ENCODE results near the gene SASH3.

The SASH3 gene

DNA sequence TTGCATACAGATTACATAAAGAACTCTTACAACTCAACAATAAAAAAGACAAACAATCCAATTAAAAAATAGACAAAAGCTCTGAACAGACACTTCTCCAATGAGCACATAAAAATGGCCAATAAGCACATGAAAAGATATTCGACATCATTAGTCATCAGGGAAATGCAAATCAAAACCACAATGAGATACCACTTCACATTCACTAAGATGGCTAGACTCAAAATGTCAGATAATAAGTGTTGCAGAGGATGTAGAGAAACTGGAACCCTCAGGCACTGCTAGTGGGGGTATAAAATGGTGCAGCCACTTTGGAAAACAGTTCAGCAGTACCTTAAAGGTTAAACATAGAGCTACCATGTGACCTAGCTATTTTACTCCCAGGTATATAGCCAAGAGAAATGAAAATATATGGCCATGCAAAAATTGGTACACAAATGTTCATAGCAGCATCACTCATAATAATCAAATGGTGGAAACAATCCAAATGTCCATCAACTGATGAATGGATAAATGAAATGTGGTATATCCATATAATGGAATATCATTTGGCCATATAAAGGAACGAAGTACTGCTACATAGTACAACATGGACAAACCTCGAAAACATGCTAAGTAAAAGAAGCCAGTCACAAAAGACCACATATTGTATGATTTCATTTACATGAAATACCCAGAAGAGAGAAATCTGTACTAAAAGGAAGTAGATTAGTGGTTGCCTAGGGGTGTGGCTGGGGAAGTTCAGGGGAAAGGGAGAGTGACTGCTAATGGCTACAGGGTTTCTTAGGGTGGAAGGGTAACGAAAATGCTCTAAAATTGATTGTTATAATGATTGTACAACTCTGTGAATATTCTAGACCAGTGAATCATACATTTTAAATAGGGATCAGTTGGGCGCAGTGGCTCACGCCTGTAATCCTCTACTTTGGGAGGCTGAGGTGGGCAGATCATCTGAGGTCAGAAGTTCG, 29.4 kb downstream of the SASH3 start:
- DNase-seq, result no peak

- DNase-seq, result no peak
Measured at GRCh38 chrX:129813662-129814368, 34.1 kb downstream of the SASH3 start.

- DNase-seq, result no peak
Measured at GRCh38 chrX:129818123-129818522, 38.4 kb downstream of the SASH3 start.

DNA sequence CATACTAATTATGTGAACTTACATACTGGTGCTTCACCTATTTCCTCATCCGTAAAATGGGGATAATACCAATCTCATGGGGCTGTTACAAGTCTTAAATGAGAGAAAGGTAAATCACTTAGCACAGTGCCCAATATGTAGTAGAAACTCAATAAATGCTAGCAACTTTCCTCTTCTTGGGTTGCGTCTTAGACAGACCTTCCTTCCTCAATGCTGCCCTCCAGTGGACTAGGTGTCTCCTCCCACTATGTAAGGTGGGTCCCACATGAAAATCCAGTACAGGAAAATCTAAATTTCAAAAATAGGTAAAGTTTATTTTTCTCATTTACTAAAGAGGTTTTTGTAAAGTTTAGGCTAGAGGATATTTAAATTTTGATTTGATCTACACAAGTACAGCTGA, 43.4 kb downstream of the SASH3 start:
- DNase-seq, result peak in 7 of 51 donors; percentile 0 to 25 (median 3)

DNA sequence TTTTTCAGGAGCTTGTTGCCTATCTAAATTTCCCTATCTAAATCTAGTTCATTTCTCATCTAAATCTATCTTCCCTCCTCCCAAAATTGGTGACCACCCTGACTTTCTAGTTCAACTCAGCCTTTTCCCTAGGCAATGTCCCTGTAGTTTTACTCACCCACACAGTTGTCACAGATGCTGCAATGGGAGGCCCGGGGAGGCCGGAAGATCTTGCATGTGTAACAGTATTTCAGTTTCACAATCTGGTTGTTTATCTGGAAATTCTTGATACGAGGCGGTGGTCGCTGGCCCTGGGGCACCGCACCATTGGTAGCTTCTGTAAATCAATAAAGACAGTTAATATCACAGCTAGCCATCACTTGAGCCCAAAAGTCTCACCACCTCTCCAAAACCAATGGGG, 43.8 kb downstream of the SASH3 start:
- DNase-seq, result no peak

GRCh38 chrX:129824620-129825019, 44.9 kb downstream of the SASH3 start:
- no peak for DNase-seq

- no peak for DNase-seq
Measured at GRCh38 chrX:129825746-129826505, 46.2 kb downstream of the SASH3 start.

DNA sequence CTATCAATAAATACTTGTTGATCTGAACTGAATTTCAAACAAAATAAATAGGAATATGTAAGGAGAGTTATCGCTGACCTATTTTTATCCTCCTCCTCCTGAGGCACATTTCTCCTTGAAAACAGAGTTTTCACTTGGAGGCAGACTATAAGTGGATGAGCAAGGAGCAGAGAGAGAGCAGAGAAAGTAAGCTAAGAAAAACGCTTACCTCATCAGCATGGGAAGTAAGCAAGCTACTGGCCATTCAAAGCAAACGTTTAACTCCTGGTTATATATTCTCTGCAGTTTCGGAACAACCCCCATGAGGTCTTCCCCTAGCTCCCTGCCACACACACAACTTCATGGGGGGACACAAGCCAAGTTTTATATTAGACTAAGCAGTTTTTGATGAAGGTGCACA, 50.7 kb downstream of the SASH3 start:
- DNase-seq, result peak in 1 of 51 donors; percentile 31

DNA sequence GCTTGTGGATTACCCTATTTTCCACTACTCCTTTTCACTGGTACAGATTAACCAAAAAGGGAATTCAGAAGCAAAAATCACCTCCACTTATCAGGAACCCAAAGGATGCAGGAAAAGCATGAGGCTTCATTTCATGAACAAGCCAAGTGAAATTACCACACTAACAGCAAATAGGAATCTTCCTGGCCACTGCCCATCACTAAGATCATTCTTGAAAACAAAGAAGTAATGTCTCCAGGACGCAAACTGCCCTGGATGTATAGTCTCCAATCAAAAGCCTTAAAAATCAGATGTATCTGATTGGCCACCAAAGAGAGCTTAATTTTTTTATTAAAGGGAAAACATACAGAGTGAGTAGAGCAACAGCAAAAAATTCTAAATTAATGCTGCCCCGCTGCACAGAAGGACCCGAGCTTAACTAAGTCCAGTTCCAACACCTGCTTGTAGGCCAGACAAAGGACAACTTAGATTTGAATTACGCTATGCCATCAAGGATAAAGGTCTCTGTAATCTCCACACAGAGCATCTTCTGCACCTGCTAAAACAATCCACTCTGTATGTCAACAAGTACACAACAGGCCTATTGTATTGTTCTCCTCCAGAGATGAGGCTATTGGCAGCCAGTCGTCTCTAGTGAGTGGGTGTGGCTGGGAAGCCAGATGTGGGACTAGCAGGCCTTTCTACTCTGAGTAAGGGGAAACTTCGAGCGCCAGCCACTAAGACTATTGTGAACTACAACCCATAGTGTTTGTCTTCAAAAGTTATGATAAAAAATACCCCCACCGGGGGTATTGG, 51.5 kb downstream of the SASH3 start:
- DNase-seq, result peak in 36 of 51 donors; percentile 1 to 81 (median 26)

GRCh38 chrX:129833153-129833990, 53.6 kb downstream of the SASH3 start:
- peak in 22 of 51 donors; percentile 3 to 41 (median 12) for DNase-seq

GRCh38 chrX:129836827-129837226, 57.1 kb downstream of the SASH3 start:
- no peak for DNase-seq

DNA sequence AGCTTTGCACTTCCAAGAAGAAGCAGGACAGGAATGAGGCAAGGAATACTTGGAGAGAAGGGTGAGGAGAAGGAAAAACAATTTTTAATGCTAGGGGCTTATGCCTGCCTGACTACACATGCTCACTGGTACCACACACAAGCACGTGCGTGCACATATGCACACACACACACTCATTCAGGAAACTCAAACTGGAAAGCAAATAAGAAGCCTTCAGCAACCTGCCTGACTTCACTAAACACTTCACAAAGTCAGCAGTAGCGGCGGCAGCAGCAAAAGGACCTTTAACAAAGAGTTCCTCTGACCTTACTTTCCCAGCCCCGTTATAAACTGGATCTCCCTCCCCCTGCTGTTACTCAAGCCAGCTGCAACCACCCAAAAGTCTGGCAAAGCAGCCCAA, 60.6 kb downstream of the SASH3 start:
- DNase-seq, result peak in 4 of 51 donors; percentile 2 to 41 (median 4)

DNA sequence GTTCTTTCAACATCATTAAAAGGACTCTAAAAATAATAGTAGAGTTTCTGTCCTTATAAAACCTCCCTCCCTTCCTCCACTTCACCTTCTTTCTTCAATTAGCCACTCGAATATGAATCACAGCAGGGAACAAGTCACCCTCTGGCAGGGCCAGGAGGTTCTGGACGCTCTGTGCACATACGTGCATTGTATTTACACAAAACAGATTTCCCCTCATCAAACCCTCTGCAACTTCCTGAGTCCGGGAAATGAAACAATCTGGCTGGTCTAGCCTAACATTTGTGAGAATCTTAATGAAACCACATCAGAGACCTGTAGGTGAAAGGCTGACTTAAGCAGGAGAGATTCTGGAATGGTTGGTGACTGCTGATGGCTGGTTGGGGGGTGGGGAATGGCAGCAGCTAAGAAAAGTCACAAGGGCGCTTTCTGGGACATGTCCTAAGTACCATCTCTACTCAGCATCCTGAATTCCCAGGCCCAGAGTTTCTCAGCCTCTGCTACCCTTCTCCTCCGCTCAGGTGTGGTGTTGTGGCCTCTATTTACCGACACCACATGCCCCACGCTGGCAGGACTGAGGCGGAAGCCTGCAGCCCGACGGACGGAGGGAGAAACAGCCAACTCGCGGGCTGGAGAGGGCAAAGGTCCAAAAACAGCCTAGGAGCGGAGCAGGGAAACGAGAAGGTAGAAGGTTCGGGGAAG, 62.9 kb downstream of the SASH3 start:
- DNase-seq, result peak in 17 of 51 donors; percentile 0 to 43 (median 10)

DNA sequence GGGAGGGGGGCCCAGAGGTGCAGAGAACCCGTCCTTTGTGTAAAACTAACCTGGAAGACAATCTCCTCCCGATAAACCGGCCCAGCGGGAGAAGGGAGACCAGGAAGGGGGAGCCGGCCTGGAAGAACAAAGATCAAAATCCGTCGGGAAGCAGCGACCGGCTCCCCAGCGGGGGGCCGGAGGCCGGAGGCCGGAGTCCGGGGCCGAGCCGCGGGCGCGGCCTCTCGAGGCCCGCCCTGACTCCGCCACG, 63.4 kb downstream of the SASH3 start:
- peak in 2 of 51 donors; percentile 17 to 30 for DNase-seq

- DNase-seq, result peak; percentile 7 to 91 (median 78)
Measured at GRCh38 chrX:129843459-129844306, 63.9 kb downstream of the SASH3 start, which contains the start of gene ZDHHC9. Gene ZDHHC9 (minus strand): TSS chrX:129843886. CDS start chrX:129841945, 1,941 bp downstream.

All from hypothalamus (tissue), 51 donors.